Suprapubic skin (tissue), 4 donors: Measurements from ENCODE around the gene KRT6A. TPM values are rescaled to one million over a fixed set of nuclear protein-coding genes. Genes with fewer than 3 reads are reported as not detected.
A peak's percentile ranks its signal among the peaks of the same experiment; 100 is the strongest.

ENCODE experiments used
- DNase-seq, 2 donors: peaks; one replicate each; pipeline ENCODE4 v3.0.0-alpha.2; 2019; ENCODE audit warnings: low spot score in 2 of 2
- H3K27ac ChIP-seq: fragments of 200-600 bp; sonication (generic); one replicate; pipeline ENCODE4 v1.5.1; 2019
- H3K27me3 ChIP-seq: fragments of 200-600 bp; sonication (generic); one replicate; pipeline ENCODE4 v1.5.1; 2019
- H3K36me3 ChIP-seq: fragments of 200-600 bp; sonication (generic); one replicate; pipeline ENCODE4 v1.5.1; 2019
- H3K4me1 ChIP-seq: fragments of 200-600 bp; sonication (generic); one replicate; pipeline ENCODE4 v1.5.1; 2019
- H3K4me3 ChIP-seq: fragments of 200-600 bp; sonication (generic); one replicate; pipeline ENCODE4 v1.5.1; 2019; ENCODE audit warnings: mild to moderate bottlenecking
- H3K9me3 ChIP-seq: fragments of 200-600 bp; sonication (generic); one replicate; pipeline ENCODE4 v1.5.1; 2019
- EP300 ChIP-seq: sonication (generic); formaldehyde crosslinking; IDR thresholded peaks from one replicate; pipeline ENCODE4 v1.6.1; 2017; ENCODE audit warnings: antibody characterized with exemption
- POLR2A ChIP-seq, 2 donors: fragments of 450-650 bp; IDR thresholded peaks; one replicate each; pipeline ENCODE4 v1.6.1; 2017; ENCODE audit warnings: antibody characterized with exemption in 2 of 2, mild to moderate bottlenecking in 2 of 2, moderate library complexity in 2 of 2
- POLR2AphosphoS5 ChIP-seq, 3 donors: sonication (generic); formaldehyde crosslinking; IDR thresholded peaks; one replicate each; pipeline ENCODE4 v1.6.1; 2017; ENCODE audit warnings: antibody characterized with exemption in 3 of 3
- WGBS: methylation state at CpG from one replicate; pipeline ENCODE4 v1.1.5; 2018; 5-methylcytosine and 5-hydroxymethylcytosine counted together
- total RNA-seq, 4 donors: library from RNA; depleted of rRNA; stranded (reverse); fragments of >200 nt; gene quantifications; one replicate each; pipeline ENCODE4 v1.1.0, GENCODE V29; 2016
- TF ChIP-seq, protein P1 (sequence below), 2 donors: fragments of 200-600 bp in 1 of 2; fragments of 450-650 bp in 1 of 2; sonication (generic) in 1 of 2; IDR thresholded peaks; one replicate each; pipeline ENCODE4 v1.5.1; 2016 to 2019; ENCODE audit warnings: antibody characterized with exemption in 2 of 2, mild to moderate bottlenecking in 1 of 2, moderate library complexity in 1 of 2

The KRT6A gene
- total RNA-seq, 4 donors from 2014 or later = 57.7 to 1,258 (median 594) TPM

DNA sequence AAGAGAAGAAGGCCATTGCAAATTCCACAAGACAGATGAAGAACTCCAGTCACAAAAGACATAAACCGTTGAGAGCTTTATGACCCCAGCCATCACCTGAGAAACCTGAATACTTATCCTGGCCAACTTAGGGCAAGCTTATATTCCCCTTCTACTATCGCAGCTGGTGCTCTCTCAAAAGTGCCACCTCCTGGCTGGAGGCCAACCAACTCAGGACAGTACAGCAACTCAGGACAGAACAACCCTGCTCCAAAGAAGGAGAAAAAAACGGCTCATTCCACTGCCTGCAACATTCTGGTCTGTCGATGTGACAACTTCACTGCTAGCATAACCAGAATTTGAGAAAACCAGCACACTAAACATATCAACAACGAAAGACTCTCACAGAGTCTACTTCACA, 31.4 kb downstream of the KRT6A start:
- Histone ChIP-seq H3K36me3 (no peaks in the 10 kb centered on the region), H3K9me3 (no peaks in the 10 kb centered on the region), H3K27ac (no peak overlapping the region), H3K4me1 (no peaks in the 10 kb centered on the region), H3K27me3 (no peaks in the 10 kb centered on the region), H3K4me3 (no peak overlapping the region)
- TF ChIP-seq, protein P1, sequence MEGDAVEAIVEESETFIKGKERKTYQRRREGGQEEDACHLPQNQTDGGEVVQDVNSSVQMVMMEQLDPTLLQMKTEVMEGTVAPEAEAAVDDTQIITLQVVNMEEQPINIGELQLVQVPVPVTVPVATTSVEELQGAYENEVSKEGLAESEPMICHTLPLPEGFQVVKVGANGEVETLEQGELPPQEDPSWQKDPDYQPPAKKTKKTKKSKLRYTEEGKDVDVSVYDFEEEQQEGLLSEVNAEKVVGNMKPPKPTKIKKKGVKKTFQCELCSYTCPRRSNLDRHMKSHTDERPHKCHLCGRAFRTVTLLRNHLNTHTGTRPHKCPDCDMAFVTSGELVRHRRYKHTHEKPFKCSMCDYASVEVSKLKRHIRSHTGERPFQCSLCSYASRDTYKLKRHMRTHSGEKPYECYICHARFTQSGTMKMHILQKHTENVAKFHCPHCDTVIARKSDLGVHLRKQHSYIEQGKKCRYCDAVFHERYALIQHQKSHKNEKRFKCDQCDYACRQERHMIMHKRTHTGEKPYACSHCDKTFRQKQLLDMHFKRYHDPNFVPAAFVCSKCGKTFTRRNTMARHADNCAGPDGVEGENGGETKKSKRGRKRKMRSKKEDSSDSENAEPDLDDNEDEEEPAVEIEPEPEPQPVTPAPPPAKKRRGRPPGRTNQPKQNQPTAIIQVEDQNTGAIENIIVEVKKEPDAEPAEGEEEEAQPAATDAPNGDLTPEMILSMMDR (IDR thresholded peaks at IDR 0.05) = no peak
- no peak for TF ChIP-seq POLR2AphosphoS5 (IDR thresholded peaks at IDR 0.05)
- no peak for TF ChIP-seq POLR2A (IDR thresholded peaks at IDR 0.05)
- TF ChIP-seq EP300 = no peak
- no peak for DNase-seq
- 78% methylated on average over 5 of the region's 5 CpGs for WGBS

DNA sequence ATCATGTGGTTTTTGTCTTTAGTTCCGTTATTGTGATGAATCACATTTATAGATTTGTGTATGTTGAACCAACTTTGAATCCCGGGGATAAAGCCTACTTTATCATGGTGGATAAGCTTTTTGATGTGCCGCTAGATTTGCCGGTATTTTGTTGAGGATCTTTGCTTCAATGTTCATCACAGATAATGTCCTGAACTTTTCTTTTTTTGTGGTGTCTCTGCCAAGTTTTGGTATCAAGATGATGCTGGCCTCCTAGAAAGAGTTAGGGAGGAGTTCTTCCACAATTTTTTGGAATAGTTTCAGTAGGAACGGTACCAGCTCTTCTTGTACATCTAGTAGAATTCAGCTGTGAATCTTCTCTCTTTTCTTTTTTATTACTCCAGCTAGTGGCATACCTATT, 34.2 kb downstream of the KRT6A start:
- H3K36me3 ChIP-seq = no peaks in the 10 kb centered on the region
- TF ChIP-seq, protein P1 (IDR thresholded peaks at IDR 0.05) = no peak
- no peak for TF ChIP-seq EP300
- H3K9me3 ChIP-seq = no peaks in the 10 kb centered on the region
- H3K27me3 ChIP-seq = no peaks in the 10 kb centered on the region
- WGBS = 83% methylated on average over 5 of the region's 5 CpGs
- DNase-seq = no peak
- H3K4me1 ChIP-seq = no peaks in the 10 kb centered on the region
- H3K4me3 ChIP-seq = no peak overlapping the region
- H3K27ac ChIP-seq = no peak overlapping the region

DNA sequence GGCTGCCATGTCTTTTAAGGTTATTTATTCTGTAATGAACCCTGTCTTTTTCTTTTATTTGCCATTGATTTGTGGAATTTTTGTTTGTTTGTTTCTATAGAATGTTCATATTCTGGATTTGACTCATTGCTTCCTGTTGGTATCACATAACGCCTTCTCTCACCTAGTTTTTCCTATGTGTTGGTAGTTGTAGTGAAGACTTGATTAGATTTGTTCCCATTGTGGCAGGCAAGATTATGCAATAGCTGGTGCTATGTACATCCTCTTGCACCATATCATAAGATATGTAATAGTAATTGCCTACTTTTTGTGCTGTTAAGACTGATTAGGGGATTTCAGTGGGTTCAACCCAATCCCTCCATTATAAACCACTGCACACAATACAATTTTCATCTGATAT, 37.2 kb downstream of the KRT6A start:
- no peak for DNase-seq
- Histone ChIP-seq H3K4me1 (no peaks in the 10 kb centered on the region), H3K36me3 (no peaks in the 10 kb centered on the region), H3K27ac (no peak overlapping the region), H3K27me3 (no peaks in the 10 kb centered on the region), H3K9me3 (no peaks in the 10 kb centered on the region), H3K4me3 (no peak overlapping the region)
- TF ChIP-seq, protein P1 (IDR thresholded peaks at IDR 0.05) = no peak
- no peak for TF ChIP-seq EP300
- no peak for TF ChIP-seq POLR2AphosphoS5 (IDR thresholded peaks at IDR 0.05)
- TF ChIP-seq POLR2A (IDR thresholded peaks at IDR 0.05) = no peak
- 87% methylated on average over 1 of the region's 1 CpG for WGBS

DNA sequence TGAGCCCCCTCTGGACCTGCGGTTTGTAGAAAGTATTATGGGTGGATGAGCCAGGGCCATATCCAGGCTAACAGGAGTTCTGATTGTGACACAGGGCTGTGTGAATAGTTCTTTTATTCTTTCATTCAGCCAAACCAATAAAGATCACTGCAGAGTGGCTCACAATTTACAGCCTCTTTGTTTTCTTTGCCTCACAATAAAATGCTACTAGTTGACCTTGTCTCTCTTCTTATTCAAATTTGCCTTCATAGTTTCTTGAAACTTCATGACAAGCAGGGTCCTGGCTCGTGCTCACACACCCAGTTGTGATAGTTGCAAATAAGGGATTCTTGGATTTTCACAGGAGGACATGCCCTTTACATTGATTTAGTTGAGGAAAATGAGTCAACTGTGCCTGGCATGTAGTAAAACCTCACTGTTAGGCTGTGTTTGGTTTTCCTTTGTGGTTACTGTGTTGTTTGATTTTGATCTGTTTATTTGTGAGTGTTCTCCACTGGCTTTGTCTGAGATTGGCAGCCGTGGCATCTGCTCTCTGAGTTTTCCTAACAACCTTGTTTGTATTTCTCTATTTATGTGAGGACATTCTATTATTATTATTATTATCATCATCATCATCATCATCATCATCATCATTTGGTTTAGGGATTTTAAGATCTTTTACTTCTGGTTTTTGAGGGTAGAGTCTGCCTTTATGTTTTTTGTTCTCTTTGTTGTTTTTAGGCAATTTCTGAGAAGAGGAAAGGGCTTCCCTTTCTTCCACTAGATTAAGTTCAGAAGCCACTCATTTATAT, 38.5 kb downstream of the KRT6A start:
- DNase-seq = no peak
- no peaks in the 10 kb centered on the region for H3K36me3 ChIP-seq
- WGBS = 55% methylated on average over 3 of the region's 3 CpGs
- H3K27ac ChIP-seq = peak overlapping the region; percentile 74
- H3K27me3 ChIP-seq = peaks cover 4% of the 10 kb centered on the region
- no peak overlapping the region for H3K4me3 ChIP-seq
- no peaks in the 10 kb centered on the region for H3K4me1 ChIP-seq
- H3K9me3 ChIP-seq = no peaks in the 10 kb centered on the region
- TF ChIP-seq POLR2AphosphoS5 (IDR thresholded peaks at IDR 0.05) (no peak), EP300 (no peak), POLR2A (IDR thresholded peaks at IDR 0.05) (no peak)
- TF ChIP-seq, protein P1 (IDR thresholded peaks at IDR 0.05) = no peak

DNA sequence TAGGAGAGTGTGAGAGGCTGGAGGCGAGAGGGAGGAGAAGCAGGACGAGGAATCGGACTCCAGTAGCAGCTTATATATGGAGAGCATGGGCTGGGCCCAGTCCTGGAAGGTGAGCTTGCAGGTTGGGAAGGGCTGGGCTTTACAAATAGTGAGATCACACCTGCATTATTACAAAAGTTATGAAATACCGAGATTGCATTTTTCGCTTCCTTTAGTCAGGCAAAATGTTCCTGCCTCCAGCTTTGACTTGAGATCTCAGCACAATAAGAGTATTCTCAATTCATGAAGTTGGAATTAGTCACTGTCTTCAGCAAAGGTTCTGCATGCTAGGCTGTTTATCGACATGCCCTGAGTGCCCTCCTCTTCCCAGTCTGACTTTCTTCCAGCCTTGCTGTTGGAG, 41.0 kb downstream of the KRT6A start, which contains the start of gene KRT6B:
TSS of gene KRT6B (minus strand) at position 46 of the 400 bp plus-strand sequence. CDS start 68 bp downstream, outside the sequence.
- no peak within 1 kb of the TSS for H3K27ac ChIP-seq
- TF ChIP-seq POLR2A (IDR thresholded peaks at IDR 0.05) (no peak), EP300 (no peak), POLR2AphosphoS5 (IDR thresholded peaks at IDR 0.05) (no peak)
- TF ChIP-seq, protein P1 (IDR thresholded peaks at IDR 0.05) = no peak
- H3K4me3 ChIP-seq = no peak within 1 kb of the TSS
- no peaks in the 10 kb centered on the region for H3K4me1 ChIP-seq
- 67% methylated on average over 6 of the region's 6 CpGs for WGBS
- H3K27me3 ChIP-seq = peaks cover 12% of the 10 kb centered on the region
- H3K36me3 ChIP-seq = no peaks in the 10 kb centered on the region
- no peaks in the 10 kb centered on the region for H3K9me3 ChIP-seq
- no peak for DNase-seq
